CD4-positive, alpha-beta T cell (primary cell): ENCODE measurements around the gene WDR37. TPM values are rescaled to one million over a fixed set of nuclear protein-coding genes. Genes with fewer than 3 reads are reported as not detected.

Source experiments
- ATAC-seq: fragments of 200-7000 bp; cut with Tn5 transposase; one replicate; pipeline ENCODE4 v1.10.0; 2022; ENCODE audit warnings: mild to moderate bottlenecking; ENCODE audit not compliant: poor library complexity
- CTCF ChIA-PET: fragments of 350-600 bp; sonication (Branson Sonifier 250); formaldehyde crosslinking; loops from one replicate; lab custom pipeline; 2021; ENCODE audit warnings: antibody characterized with exemption, inconsistent platforms; lab: Charles Lee
- POLR2A ChIA-PET: fragments of 350-600 bp; sonication (Branson Sonifier 250); formaldehyde crosslinking; loops from one replicate; lab custom pipeline; 2021; ENCODE audit warnings: antibody characterized with exemption, inconsistent platforms; lab: Charles Lee
- DNase-seq, 14 experiments: peaks; one replicate each; pipeline ENCODE4 v3.0.0-alpha.2; 2013 to 2020; ENCODE audit warnings: mixed read lengths in 2 of 14
- H3K27ac ChIP-seq, 2 donors: one replicate each; pipeline versions ENCODE4 v1.5.1 to v1.7.0; 2013; ENCODE audit warnings: low read length in 2 of 2, low read depth in 1 of 2, mild to moderate bottlenecking in 1 of 2
- H3K27me3 ChIP-seq, 2 experiments: 1 replicate in 1 of 2; 2 replicates in 1 of 2; pipeline versions ENCODE4 v1.6.1 to v1.7.0; 2013; ENCODE audit warnings: low read length in 2 of 2, control low read depth in 1 of 2, mild to moderate bottlenecking in 1 of 2, moderate library complexity in 1 of 2; ENCODE audit not compliant: insufficient read depth in 2 of 2, control insufficient read depth in 1 of 2
- H3K36me3 ChIP-seq: one replicate; pipeline ENCODE4 v1.6.1; 2013; ENCODE audit warnings: low read length, control low read depth; ENCODE audit not compliant: insufficient read depth
- H3K4me1 ChIP-seq: one replicate; pipeline ENCODE4 v1.6.1; 2013; ENCODE audit warnings: low read length, control low read depth; ENCODE audit not compliant: insufficient read depth
- H3K4me3 ChIP-seq: one replicate; pipeline ENCODE4 v1.5.1; 2013; ENCODE audit warnings: mild to moderate bottlenecking, low read length, moderate library complexity
- H3K9me3 ChIP-seq, 2 experiments: 1 replicate in 1 of 2; 2 replicates in 1 of 2; pipeline versions ENCODE4 v1.6.1 to v1.7.0; 2013; ENCODE audit warnings: low read length in 2 of 2, mild to moderate bottlenecking in 2 of 2, control low read depth in 1 of 2, moderate library complexity in 1 of 2; ENCODE audit not compliant: control insufficient read depth in 1 of 2, insufficient read depth in 1 of 2
- H3K27ac Mint-ChIP-seq: one replicate; pipeline ENCODE4 v1.8.0; 2020; ENCODE audit warnings: mixed read lengths
- H3K27me3 Mint-ChIP-seq: one replicate; pipeline ENCODE4 v1.8.0; 2021; ENCODE audit warnings: mixed read lengths
- H3K36me3 Mint-ChIP-seq: one replicate; pipeline ENCODE4 v1.8.0; 2021; ENCODE audit warnings: low read depth, mixed read lengths
- H3K4me1 Mint-ChIP-seq: one replicate; pipeline ENCODE4 v1.8.0; 2021; ENCODE audit warnings: low read depth, mixed read lengths
- H3K4me3 Mint-ChIP-seq: one replicate; pipeline ENCODE4 v1.8.0; 2020; ENCODE audit warnings: mild to moderate bottlenecking, mixed read lengths
- H3K9me3 Mint-ChIP-seq: one replicate; pipeline ENCODE4 v1.8.0; 2020; ENCODE audit warnings: mixed read lengths
- CTCF ChIP-seq: fragments of 200-600 bp; IDR thresholded peaks from one replicate; pipeline ENCODE4 v1.8.0; 2022; ENCODE audit warnings: antibody characterized with exemption, mild to moderate bottlenecking
- intact Hi-C, 2 experiments: fragments of 100-400 bp; cut with DNase I in 1 of 2; cut with micrococcal nuclease in 1 of 2; formaldehyde crosslinking; loops; one replicate each; pipeline versions ENCODE4 v1.15.1 to v1.9.0; 2023 to 2025; cut with DNase I, micrococcal nuclease
- polyA plus RNA-seq, 2 donors: library from polyadenylated mRNA; unstranded; fragments of 120-200 nt; gene quantifications; one replicate each; pipeline ENCODE4 v1.2.1, GENCODE V29; 2013
- total RNA-seq, 174 experiments: library from RNA in 2 of 174; stranded (reverse) in 2 of 174; gene quantifications; one replicate each; pipeline ENCODE4 v1.2.3 and lab custom pipeline; 2021 to 2026

Gene WDR37
- 10 to 100 TPM; 17.0 to 17.7 TPM for total RNA-seq
- 20.1 TPM for polyA plus RNA-seq (2013, experiment 1 of 2)
- 25.4 TPM for polyA plus RNA-seq (2013, experiment 2 of 2)
- 22.2 to 111 (median 65.2) reads per million in 172 experiments for total RNA-seq (lab: John Stamatoyannopoulos, UW)

GRCh38 chr10:1056326-1057105, at the start of gene WDR37:
Gene WDR37, plus strand, starts transcription at chr10:1056385. Its CDS starts 15,771 bp downstream, at chr10:1072156.
- ATAC-seq: peak; percentile 89
- peaks cover 70% of the 10 kb centered on the region for H3K36me3 Mint-ChIP-seq
- H3K4me1 ChIP-seq: peaks cover 48% of the 10 kb centered on the region
- H3K27ac ChIP-seq: peak within 1 kb of the TSS; percentile 69 to 83
- peak within 1 kb of the TSS; percentile 98 for H3K4me3 ChIP-seq
- H3K36me3 ChIP-seq: peaks cover 21% of the 10 kb centered on the region
- H3K27me3 Mint-ChIP-seq: no peaks in the 10 kb centered on the region
- CTCF ChIA-PET: interaction anchor here (1.1 to 1.2 kb wide), 2 partner anchors 54 to 68 kb away, joined by 3 to 4 read pairs; partner anchors contain the start of gene GTPBP4
- no peak for TF ChIP-seq CTCF
- peak; percentile 77 to 93 (median 86) for DNase-seq
- POLR2A ChIA-PET: interaction anchor here (1.0 to 1.8 kb wide), 5 partner anchors 9 to 125 kb away, joined by 3 to 5 read pairs (median 4); partner anchors contain the start of genes GTPBP4 and LARP4B
- H3K9me3 Mint-ChIP-seq: no peaks in the 10 kb centered on the region
- H3K27me3 ChIP-seq: no peaks in the 10 kb centered on the region
- no peaks in the 10 kb centered on the region for H3K9me3 ChIP-seq
- H3K4me3 Mint-ChIP-seq: peak within 1 kb of the TSS; percentile 98
- peak within 1 kb of the TSS; percentile 98 for H3K27ac Mint-ChIP-seq
- H3K4me1 Mint-ChIP-seq: peaks cover 91% of the 10 kb centered on the region
- intact Hi-C loops: loop anchor here (1.0 to 2.0 kb wide), 3 partner anchors 7 to 125 kb away; partner anchors contain the start of genes GTPBP4 (in 1 of the 2), IDI1 (in 1 of the 2) and LARP4B (in 1 of the 2)

GRCh38 chr10:1006573-1006972, 49.6 kb upstream of the WDR37 start:
- ATAC-seq (no peak), DNase-seq (no peak)
- H3K9me3 Mint-ChIP-seq: peaks cover 10% of the 10 kb centered on the region
- TF ChIP-seq CTCF: no peak
- peaks cover 91% of the 10 kb centered on the region for H3K36me3 Mint-ChIP-seq
- H3K27me3 Mint-ChIP-seq: no peaks in the 10 kb centered on the region
- CTCF ChIA-PET: no interaction called here
- no peaks in the 10 kb centered on the region for H3K27me3 ChIP-seq
- H3K4me3 ChIP-seq: no peak overlapping the region
- intact Hi-C loops: no loop called here
- no peak overlapping the region for H3K27ac ChIP-seq
- H3K9me3 ChIP-seq: peaks cover 6 to 13% of the 10 kb centered on the region in 2 experiments
- no peaks in the 10 kb centered on the region for H3K4me1 Mint-ChIP-seq
- H3K4me3 Mint-ChIP-seq: no peak overlapping the region
- no peak overlapping the region for H3K27ac Mint-ChIP-seq
- peaks cover 97% of the 10 kb centered on the region for H3K36me3 ChIP-seq
- POLR2A ChIA-PET: no interaction called here
- H3K4me1 ChIP-seq: no peaks in the 10 kb centered on the region

- Histone ChIP-seq H3K27ac (no peak overlapping the region), H3K4me1 (no peaks in the 10 kb centered on the region), H3K27me3 (no peaks in the 10 kb centered on the region), H3K4me3 (no peak overlapping the region), H3K36me3 (peaks cover 97% of the 10 kb centered on the region), H3K9me3 (peaks cover 0 to 4% of the 10 kb centered on the region in 2 experiments)
- Mint-ChIP-seq H3K27ac (no peak overlapping the region), H3K27me3 (no peaks in the 10 kb centered on the region), H3K4me3 (no peak overlapping the region), H3K9me3 (peaks cover 6% of the 10 kb centered on the region), H3K4me1 (no peaks in the 10 kb centered on the region), H3K36me3 (peaks cover 91% of the 10 kb centered on the region)
- no peak for ATAC-seq
- no peak for TF ChIP-seq CTCF
- ChIA-PET POLR2A (no interaction called here), CTCF (no interaction called here)
- DNase-seq: no peak
- intact Hi-C loops: no loop called here
These were observed 48.6 kb upstream of the WDR37 start for GRCh38 chr10:1007583-1007982.
